Cardiac muscle cell (in vitro differentiated cells and primary cell): ENCODE data around the gene ADGRA1. TPM values are rescaled to one million over a fixed set of nuclear protein-coding genes. Genes with fewer than 3 reads are reported as not detected.

Experiments
- DNase-seq, 2 donors: peaks; one replicate each; pipeline versions ENCODE4 v3.0.0 to v3.0.0-alpha.2; 2010 to 2017; ENCODE audit warnings: low read depth in 1 of 2, low spot score in 1 of 2
- H3K27ac ChIP-seq: fragments of 200-600 bp; sonication (generic); 2 replicates; pipeline ENCODE4 v1.5.1; 2016
- H3K27me3 ChIP-seq: fragments of 200-600 bp; sonication (generic); 2 replicates; pipeline ENCODE4 v1.6.0; 2016; ENCODE audit warnings: control low read depth
- H3K36me3 ChIP-seq: fragments of 200-600 bp; sonication (generic); 2 replicates; pipeline ENCODE4 v1.5.1; 2016; ENCODE audit warnings: control low read depth
- H3K4me1 ChIP-seq: fragments of 200-600 bp; sonication (generic); 2 replicates; pipeline ENCODE4 v1.8.1; 2017; ENCODE audit warnings: low read depth, mild to moderate bottlenecking, mixed run types
- H3K4me3 ChIP-seq: fragments of 200-600 bp; sonication (generic); 2 replicates; pipeline ENCODE4 v1.5.1; 2016; ENCODE audit warnings: mild to moderate bottlenecking
- H3K9me3 ChIP-seq: fragments of 200-600 bp; sonication (generic); 2 replicates; pipeline ENCODE4 v1.5.1; 2017; ENCODE audit warnings: low read depth, mild to moderate bottlenecking, control low read depth
- CTCF ChIP-seq: IDR thresholded peaks from 2 replicates; pipeline ENCODE4 v1.5.1; 2012; ENCODE audit warnings: low read depth, mild to moderate bottlenecking, low read length
- polyA plus RNA-seq: library from polyadenylated mRNA; unstranded; fragments of >200 nt; fragmentation: Nextera tagmentation; extraction: Ambion mirVana; gene quantifications from 2 replicates; pipeline ENCODE4 v1.2.1, GENCODE V29; 2016
- total RNA-seq: library from RNA; depleted of rRNA; stranded (reverse); fragments of >200 nt; gene quantifications from 2 replicates; pipeline ENCODE4 v1.2.3, GENCODE V29; 2016

Gene ADGRA1
- total and polyA plus RNA-seq, 2 experiments from 2014 or later, result 0.24 to 0.67 TPM

- Histone ChIP-seq H3K27ac (no peak overlapping the region), H3K4me1 (no peaks in the 10 kb centered on the region), H3K9me3 (no peaks in the 10 kb centered on the region), H3K27me3 (no peaks in the 10 kb centered on the region), H3K36me3 (no peaks in the 10 kb centered on the region), H3K4me3 (no peak overlapping the region)
- no peak for TF ChIP-seq CTCF
- DNase-seq, result no peak
Measured at GRCh38 chr10:133040198-133040597, 47.5 kb upstream of the ADGRA1 start.

GRCh38 chr10:133041101-133041500, 46.6 kb upstream of the ADGRA1 start:
- Histone ChIP-seq H3K36me3 (no peaks in the 10 kb centered on the region), H3K27me3 (no peaks in the 10 kb centered on the region), H3K27ac (no peak overlapping the region), H3K9me3 (no peaks in the 10 kb centered on the region), H3K4me3 (no peak overlapping the region), H3K4me1 (peaks cover 3% of the 10 kb centered on the region)
- TF ChIP-seq CTCF, result no peak
- DNase-seq, result no peak

GRCh38 chr10:133042061-133042460, 45.7 kb upstream of the ADGRA1 start:
- no peak overlapping the region for H3K27ac ChIP-seq

GRCh38 chr10:133042816-133043215, 44.9 kb upstream of the ADGRA1 start:
- H3K4me3 ChIP-seq, result no peak overlapping the region
- H3K27ac ChIP-seq, result no peak overlapping the region
- no peaks in the 10 kb centered on the region for H3K27me3 ChIP-seq
- H3K36me3 ChIP-seq, result no peaks in the 10 kb centered on the region
- no peak for TF ChIP-seq CTCF
- H3K9me3 ChIP-seq, result no peaks in the 10 kb centered on the region
- DNase-seq, result no peak
- peaks cover 11% of the 10 kb centered on the region for H3K4me1 ChIP-seq

More at GRCh38 chr10:133042061-133042460, 45.7 kb upstream of the ADGRA1 start:
- no peak for TF ChIP-seq CTCF
- peaks cover 11% of the 10 kb centered on the region for H3K4me1 ChIP-seq
- no peaks in the 10 kb centered on the region for H3K36me3 ChIP-seq
- no peak for DNase-seq
- H3K4me3 ChIP-seq, result no peak overlapping the region
- H3K27me3 ChIP-seq, result no peaks in the 10 kb centered on the region
- no peaks in the 10 kb centered on the region for H3K9me3 ChIP-seq

GRCh38 chr10:133043541-133044225, 44.0 kb upstream of the ADGRA1 start:
- TF ChIP-seq CTCF, result no peak
- no peaks in the 10 kb centered on the region for H3K27me3 ChIP-seq

More at GRCh38 chr10:133043541-133044225, 44.0 kb upstream of the ADGRA1 start:
- Histone ChIP-seq H3K27ac (no peak overlapping the region), H3K4me1 (peaks cover 11% of the 10 kb centered on the region), H3K9me3 (no peaks in the 10 kb centered on the region), H3K36me3 (no peaks in the 10 kb centered on the region), H3K4me3 (no peak overlapping the region)
- no peak for DNase-seq
